ENCODE results near the gene ESRRA.
"Not testable (repeated sequence)": the region's sequence is repeated elsewhere in the genome, so short reads cannot be mapped to it uniquely, and the experiment has no call there.

Gene ESRRA

GRCh38 chr11:64296830-64297698 is 8.3 kb upstream of the ESRRA start:
- Mint-ChIP-seq H3K36me3 (no peaks in the 10 kb centered on the region), H3K9me3 (no peaks in the 10 kb centered on the region), H3K4me3 (no peak overlapping the region), H3K27ac (no peak overlapping the region), H3K4me1 (peaks cover 32% of the 10 kb centered on the region)
- ATAC-seq (no peak), DNase-seq (ENCODE audit: low spot score in 2 of 2) (no peak)

GRCh38 chr11:64297699-64298358 is 7.5 kb upstream of the ESRRA start:
- Mint-ChIP-seq H3K9me3 (no peaks in the 10 kb centered on the region), H3K4me1 (peaks cover 27% of the 10 kb centered on the region), H3K36me3 (no peaks in the 10 kb centered on the region), H3K4me3 (no peak overlapping the region), H3K27ac (no peak overlapping the region)
- ATAC-seq (no peak), DNase-seq (ENCODE audit: low spot score in 2 of 2) (no peak)

GRCh38 chr11:64298966-64299846 is 6.1 kb upstream of the ESRRA start:
- H3K27ac Mint-ChIP-seq = no peak overlapping the region
- ATAC-seq = no peak
- peaks cover 31% of the 10 kb centered on the region for H3K4me1 Mint-ChIP-seq
- H3K9me3 Mint-ChIP-seq = no peaks in the 10 kb centered on the region
- DNase-seq (ENCODE audit: low spot score in 2 of 2) = no peak
- H3K4me3 Mint-ChIP-seq = peak overlapping the region; percentile 75
- peaks cover 1% of the 10 kb centered on the region for H3K36me3 Mint-ChIP-seq

- peaks cover 35% of the 10 kb centered on the region for H3K4me1 Mint-ChIP-seq
- peak within 1 kb of the TSS; percentile 75 for H3K4me3 Mint-ChIP-seq
- H3K36me3 Mint-ChIP-seq = peaks cover 9% of the 10 kb centered on the region
- no peak within 1 kb of the TSS for H3K27ac Mint-ChIP-seq
- ATAC-seq = no peak
- DNase-seq (ENCODE audit: low spot score in 2 of 2) = no peak
- no peaks in the 10 kb centered on the region for H3K9me3 Mint-ChIP-seq
Measured at GRCh38 chr11:64299847-64300648, 5.3 kb upstream of the ESRRA start, which contains the start of gene CATSPERZ. TSS of gene CATSPERZ (plus strand) at chr11:64300358. CDS start at chr11:64300411, 53 bp downstream.

- H3K27ac Mint-ChIP-seq = peak overlapping the region; percentile 96
Measured at GRCh38 chr11:64303109-64304031, 2.0 kb upstream of the ESRRA start.

GRCh38 chr11:64304032-64304315 is 1.4 kb upstream of the ESRRA start:
- no peak for DNase-seq (ENCODE audit: low spot score in 2 of 2)
- ATAC-seq = no peak
- Mint-ChIP-seq H3K27ac (peak overlapping the region; percentile 96), H3K4me3 (peak overlapping the region; percentile 99), H3K9me3 (no peaks in the 10 kb centered on the region), H3K36me3 (peaks cover 36% of the 10 kb centered on the region), H3K4me1 (peaks cover 33% of the 10 kb centered on the region)

More at GRCh38 chr11:64303109-64304031, 2.0 kb upstream of the ESRRA start:
- H3K36me3 Mint-ChIP-seq = peaks cover 30% of the 10 kb centered on the region
- H3K9me3 Mint-ChIP-seq = no peaks in the 10 kb centered on the region
- ATAC-seq (no peak), DNase-seq (ENCODE audit: low spot score in 2 of 2) (no peak)
- H3K4me3 Mint-ChIP-seq = peak overlapping the region; percentile 99
- peaks cover 33% of the 10 kb centered on the region for H3K4me1 Mint-ChIP-seq

- peaks cover 33% of the 10 kb centered on the region for H3K4me1 Mint-ChIP-seq
- H3K27ac Mint-ChIP-seq = peak overlapping the region; percentile 96
- peak; percentile 68 for ATAC-seq
- H3K4me3 Mint-ChIP-seq = peak overlapping the region; percentile 99
- DNase-seq (ENCODE audit: low spot score in 2 of 2) = peak; percentile 94 to 98
- H3K36me3 Mint-ChIP-seq = peaks cover 42% of the 10 kb centered on the region
- no peaks in the 10 kb centered on the region for H3K9me3 Mint-ChIP-seq
Measured at GRCh38 chr11:64304316-64305072, 830 bp upstream of the ESRRA start.

GRCh38 chr11:64305691-64306562 is 603 bp downstream of the ESRRA start:
- peak; percentile 49 to 87 for DNase-seq (ENCODE audit: low spot score in 2 of 2)
- H3K4me1 Mint-ChIP-seq = peaks cover 22% of the 10 kb centered on the region
- ATAC-seq = peak; percentile 29
- H3K36me3 Mint-ChIP-seq = peaks cover 55% of the 10 kb centered on the region
- peak overlapping the region; percentile 99 for H3K4me3 Mint-ChIP-seq
- peak overlapping the region; percentile 95 for H3K27ac Mint-ChIP-seq
- H3K9me3 Mint-ChIP-seq = no peaks in the 10 kb centered on the region

GRCh38 chr11:64306563-64306875 is 1.2 kb downstream of the ESRRA start:
- DNase-seq (ENCODE audit: low spot score in 2 of 2) = no peak
- Mint-ChIP-seq H3K4me3 (peak overlapping the region; percentile 99), H3K4me1 (peaks cover 23% of the 10 kb centered on the region)

GRCh38 chr11:64306876-64307622 is 1.7 kb downstream of the ESRRA start:
- peaks cover 64% of the 10 kb centered on the region for H3K36me3 Mint-ChIP-seq
- H3K4me3 Mint-ChIP-seq = peak overlapping the region; percentile 99
- H3K9me3 Mint-ChIP-seq = no peaks in the 10 kb centered on the region
- ATAC-seq = no peak
- H3K4me1 Mint-ChIP-seq = peaks cover 23% of the 10 kb centered on the region
- DNase-seq (ENCODE audit: low spot score in 2 of 2) = no peak
- peak overlapping the region; percentile 95 for H3K27ac Mint-ChIP-seq

More at GRCh38 chr11:64306563-64306875, 1.2 kb downstream of the ESRRA start:
- H3K9me3 Mint-ChIP-seq = no peaks in the 10 kb centered on the region
- no peak for ATAC-seq
- H3K36me3 Mint-ChIP-seq = peaks cover 59% of the 10 kb centered on the region
- H3K27ac Mint-ChIP-seq = peak overlapping the region; percentile 95

GRCh38 chr11:64307795-64308194 is 2.5 kb downstream of the ESRRA start:
- not testable (repeated sequence) for ATAC-seq; DNase-seq (ENCODE audit: low spot score in 2 of 2); H3K9me3 Mint-ChIP-seq; H3K27ac Mint-ChIP-seq
- Mint-ChIP-seq H3K4me3 (peak overlapping the region; percentile 99), H3K4me1 (peaks cover 29% of the 10 kb centered on the region), H3K36me3 (peaks cover 64% of the 10 kb centered on the region)

- no peak for ATAC-seq
- Mint-ChIP-seq H3K4me1 (peaks cover 41% of the 10 kb centered on the region), H3K9me3 (no peaks in the 10 kb centered on the region), H3K36me3 (peaks cover 76% of the 10 kb centered on the region), H3K27ac (peak overlapping the region; percentile 84), H3K4me3 (no peak overlapping the region)
- no peak for DNase-seq (ENCODE audit: low spot score in 2 of 2)
Measured at GRCh38 chr11:64312947-64313346, 7.6 kb downstream of the ESRRA start.

All from stimulated activated effector memory CD8-positive, alpha-beta T cell treated with anti-CD3 and anti-CD28 coated beads, Interleukin-12 subunit alpha, Interleukin-12 subunit beta, amount 100 ng/mL, for 72 hours (primary cell).